HG03095 (cell line): ENCODE results near the gene ASB2.

ENCODE experiments used
- ATAC-seq: cut with Tn5 transposase; IDR thresholded peaks from one replicate; pipeline ENCODE4 v1.9.1; 2021; ENCODE audit warnings: moderate library complexity; ENCODE audit not compliant: unreplicated experiment

The ASB2 gene

DNA sequence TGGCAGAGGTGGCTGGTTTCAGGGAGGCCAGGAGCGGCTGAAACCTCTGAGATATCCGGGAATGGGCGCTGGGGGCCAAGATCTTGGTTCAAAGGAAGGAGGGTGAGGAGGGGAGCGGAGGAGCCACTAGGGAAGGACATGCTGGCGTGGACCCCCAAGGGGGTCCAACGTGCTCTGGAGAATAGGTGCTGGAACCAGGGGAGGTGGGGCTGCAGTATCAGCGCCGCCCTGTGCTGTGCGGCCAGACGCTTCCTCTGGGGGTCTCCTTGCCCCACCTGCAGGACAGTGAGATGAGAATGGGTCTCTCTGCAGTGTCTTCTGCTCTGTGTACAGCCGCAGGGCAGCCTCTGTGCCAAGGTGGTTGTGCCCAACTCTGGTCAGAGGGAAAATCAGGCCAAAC, 46.7 kb downstream of the ASB2 start:
- no peak for ATAC-seq

DNA sequence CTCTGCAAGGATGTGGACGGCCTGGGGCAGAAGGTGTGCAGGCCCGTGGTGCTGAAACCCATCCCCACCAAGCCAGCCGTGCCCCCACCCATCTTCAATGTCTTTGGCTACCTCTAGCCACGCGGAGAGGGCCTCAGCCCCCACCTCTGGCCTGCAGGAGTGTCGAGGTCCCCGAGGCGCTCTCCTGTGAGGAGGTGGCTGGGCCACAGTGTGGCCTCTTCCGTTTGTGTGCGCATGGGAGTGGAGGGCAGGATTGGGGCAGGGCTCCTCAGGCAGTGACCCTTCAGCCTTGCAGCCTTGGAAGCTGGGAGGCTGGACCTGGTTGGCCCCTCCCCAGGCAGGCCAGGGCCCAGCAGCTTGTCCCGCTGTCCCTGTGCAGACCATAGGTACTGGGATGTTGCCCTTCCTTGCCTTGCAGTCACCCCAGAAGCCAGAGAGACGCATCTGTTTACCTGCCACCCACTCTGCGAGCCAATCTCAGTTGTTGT, 47.3 kb downstream of the ASB2 start:
- no peak for ATAC-seq

DNA sequence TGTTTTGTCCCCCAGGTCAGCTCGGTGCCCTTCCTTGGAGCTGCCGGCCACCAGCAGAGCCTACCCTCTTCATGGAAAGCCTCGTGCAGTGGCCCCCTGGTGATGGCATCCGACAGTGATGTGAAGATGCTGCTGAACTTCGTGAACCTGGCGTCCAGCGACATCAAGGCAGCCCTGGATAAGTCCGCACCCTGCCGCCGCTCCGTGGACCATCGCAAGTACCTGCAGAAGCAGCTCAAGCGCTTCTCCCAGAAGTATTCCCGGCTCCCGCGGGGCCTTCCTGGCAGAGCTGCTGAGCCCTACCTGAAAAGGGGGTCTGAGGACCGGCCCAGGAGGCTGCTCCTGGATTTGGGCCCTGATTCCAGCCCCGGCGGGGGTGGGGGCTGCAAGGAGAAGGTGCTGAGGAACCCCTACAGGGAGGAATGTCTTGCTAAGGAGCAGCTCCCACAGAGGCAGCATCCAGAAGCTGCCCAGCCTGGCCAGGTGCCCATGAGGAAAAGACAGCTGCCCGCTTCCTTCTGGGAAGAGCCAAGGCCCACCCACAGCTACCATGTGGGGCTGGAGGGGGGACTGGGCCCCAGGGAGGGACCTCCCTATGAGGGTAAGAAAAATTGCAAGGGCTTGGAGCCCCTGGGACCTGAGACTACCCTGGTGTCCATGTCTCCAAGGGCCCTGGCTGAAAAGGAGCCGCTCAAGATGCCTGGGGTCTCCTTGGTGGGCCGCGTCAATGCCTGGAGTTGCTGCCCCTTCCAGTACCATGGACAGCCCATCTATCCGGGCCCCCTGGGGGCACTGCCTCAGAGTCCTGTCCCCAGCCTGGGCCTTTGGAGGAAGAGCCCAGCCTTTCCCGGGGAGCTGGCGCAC, 48.0 kb downstream of the ASB2 start:
- ATAC-seq = no peak

DNA sequence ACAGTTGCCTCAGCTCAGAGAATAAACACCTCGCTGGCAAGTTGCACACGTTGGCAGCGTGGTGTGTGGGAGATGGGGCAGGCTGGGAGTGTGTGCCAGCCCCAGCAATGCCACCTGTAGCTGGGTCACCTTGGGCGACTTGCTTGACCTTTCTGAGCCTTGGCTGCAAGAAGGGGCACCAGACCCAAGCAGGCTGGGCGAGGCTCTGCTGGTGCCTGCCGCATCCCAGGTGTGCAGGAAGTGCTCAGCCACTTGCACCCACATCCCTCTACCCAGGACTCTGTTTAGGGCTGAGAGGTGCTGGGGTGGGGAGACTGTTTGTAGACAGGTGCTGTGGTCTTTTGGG, 48.6 kb downstream of the ASB2 start:
- no peak for ATAC-seq

DNA sequence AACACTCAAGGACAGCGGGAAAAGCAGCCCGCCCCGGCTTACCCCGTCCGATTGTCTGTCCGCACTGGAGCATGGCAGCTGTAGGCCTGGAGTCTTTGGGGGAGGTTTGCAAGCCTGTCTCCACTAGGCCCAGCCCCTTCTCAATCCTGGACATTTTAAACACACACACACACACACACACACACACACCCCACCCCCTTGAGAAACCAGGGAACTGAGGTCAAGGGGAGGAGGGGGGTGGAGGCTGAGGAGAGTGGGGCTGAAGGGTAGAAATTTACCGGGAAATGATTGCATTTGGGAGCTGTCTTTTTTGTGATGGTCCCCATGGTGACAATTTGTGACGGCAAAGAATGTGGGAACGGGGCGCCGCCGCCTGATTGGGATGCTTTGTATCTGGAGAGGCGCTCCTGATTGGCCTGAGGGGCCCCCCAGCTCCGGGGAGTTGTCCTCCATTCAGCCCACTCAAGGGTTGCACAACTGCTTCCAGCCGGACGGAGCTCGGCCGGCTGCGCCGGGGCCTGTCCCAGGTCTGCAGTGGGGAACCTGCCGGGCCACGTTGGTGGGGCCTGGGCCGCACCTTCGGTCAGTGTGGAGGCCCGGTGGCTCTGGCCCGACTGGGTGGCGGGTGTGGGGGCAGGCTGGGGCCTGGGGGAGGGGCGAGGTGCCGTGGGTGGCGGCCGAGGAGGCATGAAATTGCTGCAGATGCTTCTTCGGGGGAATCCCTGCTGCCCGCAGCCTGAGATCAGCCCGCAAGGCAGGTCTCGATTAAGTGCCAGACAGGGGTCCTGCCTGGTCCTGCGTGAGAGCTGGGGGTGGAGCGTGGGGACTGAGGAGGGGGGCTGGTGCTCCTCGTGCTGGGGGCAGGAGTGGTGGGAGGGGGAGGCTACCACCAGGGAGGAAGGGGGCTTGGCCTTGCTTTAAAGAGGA, 49.2 kb downstream of the ASB2 start, which contains the start of gene FAM181A:
Gene FAM181A, plus strand, starts transcription at position 472 of the 927 bp plus-strand sequence. CDS start 942 bp downstream, outside the sequence.
- ATAC-seq = no peak

DNA sequence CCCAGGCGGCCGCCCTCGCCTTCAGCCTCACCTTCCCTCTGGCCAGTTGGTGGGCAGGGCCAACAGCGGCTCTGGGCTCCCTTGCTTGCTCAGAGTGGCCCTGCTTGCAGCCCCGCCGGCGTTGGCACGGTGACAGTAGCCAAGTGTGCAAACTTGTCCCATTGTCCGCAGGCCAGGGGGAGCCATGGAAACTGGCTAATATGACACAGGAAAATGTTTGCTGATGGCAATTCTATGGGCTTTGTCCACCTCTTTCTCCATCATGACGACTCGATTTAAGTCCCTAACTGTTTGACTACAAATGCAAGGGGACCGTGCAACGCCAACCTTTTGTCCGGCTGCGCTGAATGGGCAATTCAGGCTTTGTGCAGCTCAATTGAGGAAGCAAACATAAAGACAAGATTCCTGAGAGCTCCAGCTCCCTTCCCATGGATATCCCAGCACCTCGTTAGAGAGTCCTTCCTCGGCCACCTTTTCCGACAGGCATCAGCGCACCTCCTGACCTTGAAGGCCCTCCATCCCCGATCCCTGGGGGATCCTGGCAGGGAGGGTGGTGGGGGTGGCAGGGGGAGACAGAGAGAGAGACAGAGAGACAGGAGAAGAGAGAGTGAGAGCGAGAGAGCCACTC, 50.0 kb downstream of the ASB2 start:
- no peak for ATAC-seq

DNA sequence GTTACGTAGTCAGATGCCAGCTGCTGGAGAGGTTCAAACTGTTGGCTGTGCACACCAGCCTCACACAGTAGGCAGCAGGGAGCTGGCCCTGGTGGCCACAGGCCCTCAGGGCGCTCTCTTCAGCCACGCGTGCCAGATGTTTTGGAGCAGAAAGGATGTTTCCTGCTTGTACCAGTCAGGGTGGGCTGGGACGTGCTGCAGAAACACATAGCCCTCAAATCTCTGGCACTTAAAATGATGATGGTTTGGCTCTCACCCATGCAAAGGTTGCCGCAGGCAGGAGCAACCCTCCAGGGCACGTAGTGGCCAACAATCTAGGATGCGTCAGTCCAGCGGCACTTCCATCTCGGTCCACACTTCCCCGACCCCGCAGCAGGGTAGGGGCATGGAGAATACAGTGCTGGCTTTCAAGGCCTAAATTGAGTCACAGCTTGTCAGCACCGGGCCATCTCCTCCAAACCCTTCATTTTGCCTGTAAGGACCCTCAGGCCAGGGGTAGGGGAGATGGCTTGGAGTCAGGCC, 50.9 kb downstream of the ASB2 start:
- no peak for ATAC-seq

DNA sequence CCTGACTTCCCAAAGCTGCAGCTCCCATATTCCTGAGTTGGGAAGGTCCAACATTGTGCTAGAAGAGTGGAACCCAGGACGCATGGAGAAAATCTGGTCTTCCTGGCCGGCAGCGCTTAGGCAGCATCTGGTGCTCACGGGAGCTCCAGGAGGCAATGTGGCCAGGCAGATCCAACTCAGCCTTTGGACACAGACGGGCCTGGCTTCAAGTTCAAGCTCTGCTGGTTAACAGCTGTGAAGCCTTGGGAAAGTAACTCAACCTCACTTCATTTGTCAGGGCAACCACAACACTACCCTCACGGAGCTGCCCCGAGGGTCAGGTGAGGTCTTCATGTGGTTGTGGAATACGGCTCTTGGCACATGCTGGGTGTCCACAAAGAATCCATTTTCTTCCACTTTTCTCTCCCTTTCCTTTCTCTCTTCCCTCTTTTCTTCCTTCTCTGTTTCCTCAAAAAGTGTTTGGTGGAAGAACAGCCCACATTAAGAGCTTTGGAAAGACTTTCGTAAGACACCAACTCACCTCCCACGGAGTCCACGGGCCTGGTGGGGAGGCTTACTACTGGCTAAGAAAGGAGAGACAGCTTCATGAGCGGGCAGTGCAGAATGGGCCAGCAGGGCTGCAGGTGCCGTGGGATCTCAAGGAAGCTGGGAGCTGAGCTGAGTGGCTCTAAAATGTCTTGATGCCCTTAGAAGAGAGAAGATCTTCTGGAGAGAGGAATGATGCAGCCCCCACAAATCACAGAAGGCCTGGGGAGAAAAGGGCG, 51.6 kb downstream of the ASB2 start:
- no peak for ATAC-seq

DNA sequence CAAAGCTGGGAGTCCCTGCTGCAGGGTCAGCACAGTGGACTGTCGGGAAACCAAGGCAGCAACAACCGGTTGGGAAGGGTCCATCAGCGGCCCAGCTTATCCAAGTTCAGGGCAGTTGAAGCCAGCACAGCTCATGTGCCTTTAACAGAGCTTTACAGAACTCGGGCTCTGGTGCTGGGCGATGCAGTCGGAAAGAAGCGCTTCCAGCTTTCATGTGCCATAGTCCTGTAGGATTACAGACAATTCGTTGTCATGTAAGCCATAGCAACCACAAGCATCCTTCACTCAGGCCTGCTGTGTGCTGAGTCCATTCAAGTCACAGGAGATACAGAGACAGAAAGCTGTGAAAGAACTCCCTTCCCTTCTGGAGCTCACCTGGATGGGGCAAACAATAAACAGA, 52.7 kb downstream of the ASB2 start:
- ATAC-seq = no peak

DNA sequence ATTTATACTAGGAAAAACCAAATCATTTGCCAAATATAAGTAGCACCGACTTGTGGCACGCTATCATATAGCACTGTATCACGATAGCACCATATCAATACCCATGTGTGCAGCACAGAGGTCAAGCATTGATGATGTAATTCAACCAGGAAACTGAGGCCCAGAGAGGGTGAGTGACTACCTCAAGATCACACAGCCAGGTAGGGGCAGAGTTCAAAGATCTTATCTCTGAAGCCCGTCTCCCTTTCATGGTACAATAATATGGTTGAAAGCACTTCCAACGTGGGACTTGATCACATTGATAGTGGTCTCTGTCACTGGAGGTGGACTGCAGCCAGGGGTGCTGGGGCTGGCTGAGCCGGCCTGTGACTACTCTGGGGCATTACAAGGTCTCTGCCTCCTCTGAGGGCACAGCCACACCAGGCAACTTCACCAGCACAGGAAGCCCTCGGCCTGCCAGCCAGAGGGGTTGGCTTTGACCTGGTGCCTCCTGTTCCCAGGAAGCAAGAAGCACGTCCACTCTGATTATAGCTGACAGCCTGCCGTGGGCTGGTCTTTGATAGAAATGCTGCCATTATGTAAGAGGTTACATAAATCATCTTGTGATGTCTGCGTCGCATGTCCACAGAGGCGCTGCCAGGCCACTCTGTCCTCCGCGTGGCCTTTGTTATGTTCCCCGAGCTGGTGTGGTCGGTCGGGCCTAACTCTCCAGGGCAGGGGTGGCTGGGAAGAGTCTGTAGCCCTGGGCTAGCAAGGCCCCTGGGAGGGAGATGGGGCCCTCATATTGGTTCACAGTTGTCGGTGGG, 55.2 kb downstream of the ASB2 start:
- ATAC-seq = no peak

DNA sequence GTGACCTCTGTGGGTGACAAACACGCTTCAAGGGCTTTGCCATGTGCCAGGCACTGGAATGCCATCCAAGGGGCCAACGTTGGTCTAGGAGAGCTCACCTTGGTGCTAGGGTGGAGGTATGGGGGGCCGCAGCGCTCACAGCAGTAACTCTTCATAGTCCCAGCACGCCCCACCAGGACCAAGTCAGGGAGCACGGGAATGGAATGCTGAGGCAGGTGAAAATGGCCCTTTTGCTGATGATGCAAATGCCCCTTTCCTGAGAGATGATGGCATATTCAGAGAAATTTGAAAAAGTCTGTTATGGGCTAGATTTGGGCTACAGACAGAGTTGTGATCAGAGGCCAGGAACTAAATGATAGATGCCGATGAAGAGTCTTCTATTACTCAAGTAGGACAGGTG, 59.2 kb downstream of the ASB2 start:
- no peak for ATAC-seq

DNA sequence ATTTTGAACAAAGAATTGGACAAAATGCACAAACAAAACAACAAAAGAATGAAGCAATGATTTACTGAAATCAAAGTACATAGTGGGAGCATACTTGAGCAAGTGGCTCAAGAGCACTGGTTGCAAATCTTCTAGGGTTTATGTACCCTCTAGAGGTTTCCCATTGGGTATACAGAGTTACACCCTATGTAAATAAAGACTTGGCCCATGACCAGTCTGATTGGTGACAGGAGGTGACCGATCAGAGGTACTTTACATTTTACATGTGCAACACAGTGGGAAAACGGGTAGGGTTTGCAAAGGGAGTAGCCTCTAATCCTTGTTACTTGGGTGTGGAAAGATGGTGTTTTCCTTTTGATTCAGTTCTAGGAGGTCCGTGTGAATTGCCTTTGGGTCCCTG, 59.9 kb downstream of the ASB2 start:
- ATAC-seq = no peak

DNA sequence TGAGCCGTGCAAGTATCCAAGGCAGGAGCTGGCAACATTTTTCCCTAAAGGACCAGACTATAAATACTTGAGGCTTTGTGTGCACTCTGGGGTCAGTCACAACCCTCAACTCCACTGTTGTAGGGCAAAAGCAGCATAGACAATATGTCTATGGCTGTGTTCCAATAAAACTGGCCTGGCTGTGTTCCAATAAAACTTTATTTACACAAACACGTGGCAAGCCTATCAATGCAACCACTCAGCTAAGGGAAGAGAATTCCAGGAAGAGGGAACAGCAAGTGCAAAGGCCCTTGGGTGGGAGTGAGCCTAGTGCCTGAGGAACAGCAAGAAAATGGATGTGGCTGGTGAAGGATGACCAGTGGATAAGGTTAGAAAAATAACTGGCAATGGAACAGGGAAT, 60.6 kb downstream of the ASB2 start:
- no peak for ATAC-seq

DNA sequence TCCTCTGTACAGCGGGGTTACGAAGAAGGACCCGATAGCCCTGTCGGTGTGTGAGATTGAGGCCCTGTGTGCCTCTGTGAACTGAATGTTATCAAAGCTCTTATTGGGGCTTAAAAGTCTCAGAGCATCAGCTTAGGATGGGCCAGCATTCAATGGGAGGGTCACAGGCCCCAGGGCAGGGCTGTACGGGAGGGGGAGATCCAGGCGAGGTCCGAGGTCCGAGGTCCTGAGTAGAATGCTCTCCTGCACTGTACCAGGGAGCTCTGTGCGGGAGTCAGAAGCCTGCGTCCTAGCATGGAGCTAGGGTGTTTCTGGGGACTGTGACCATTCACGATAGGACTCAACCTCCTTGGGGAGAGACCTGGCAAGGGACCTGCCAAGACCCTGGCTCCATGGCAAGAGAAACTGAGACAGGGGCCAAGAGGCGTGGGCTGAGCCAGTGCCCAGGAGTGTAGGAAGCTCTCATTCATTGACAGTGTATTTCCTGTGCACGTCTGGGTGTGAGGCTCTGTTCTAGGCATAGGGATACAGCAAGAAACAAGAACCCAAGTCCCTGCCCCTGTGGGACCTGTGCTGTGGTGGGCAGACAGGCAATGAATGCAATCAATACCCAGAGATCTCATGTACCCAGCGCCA, 61.2 kb downstream of the ASB2 start:
- no peak for ATAC-seq

DNA sequence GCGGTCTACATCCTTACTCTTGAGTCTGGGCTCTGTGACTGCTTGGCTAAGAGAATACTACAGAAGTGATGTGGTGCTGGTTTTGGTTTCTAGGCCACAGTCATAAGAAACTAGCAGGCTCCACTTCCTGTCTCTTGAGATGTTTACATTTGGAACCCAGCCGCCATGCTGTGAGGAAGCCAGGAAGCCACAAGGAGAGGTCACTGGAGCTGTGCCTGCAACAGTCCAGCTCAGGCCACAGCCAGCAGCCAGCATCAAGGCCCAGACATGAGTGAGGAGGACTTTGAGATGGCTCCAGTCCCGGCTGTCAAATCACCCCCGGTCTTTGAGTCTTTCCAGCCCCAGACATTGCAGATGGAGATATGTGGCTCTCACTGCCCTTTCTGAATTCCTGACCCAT, 62.1 kb downstream of the ASB2 start:
- ATAC-seq = no peak

DNA sequence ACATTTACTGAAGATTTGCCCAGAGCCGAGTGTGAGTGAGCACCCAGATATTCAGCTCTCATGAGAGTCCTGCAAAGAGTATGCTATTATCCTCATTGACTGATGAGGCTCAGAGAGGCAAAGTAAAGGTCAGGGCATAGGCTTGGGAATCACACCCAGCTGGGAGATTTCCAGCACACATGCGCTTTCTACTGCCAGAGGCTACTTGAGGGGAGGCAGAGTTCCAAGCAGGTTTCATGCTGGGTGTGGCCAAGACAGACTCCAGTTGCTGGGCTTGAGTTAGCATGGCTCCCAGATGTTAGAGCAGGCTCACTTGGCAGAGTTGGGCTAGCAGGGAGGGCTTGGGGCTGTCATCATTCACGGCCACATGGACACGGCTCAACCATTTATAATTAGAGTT, 63.6 kb downstream of the ASB2 start:
- ATAC-seq = no peak

DNA sequence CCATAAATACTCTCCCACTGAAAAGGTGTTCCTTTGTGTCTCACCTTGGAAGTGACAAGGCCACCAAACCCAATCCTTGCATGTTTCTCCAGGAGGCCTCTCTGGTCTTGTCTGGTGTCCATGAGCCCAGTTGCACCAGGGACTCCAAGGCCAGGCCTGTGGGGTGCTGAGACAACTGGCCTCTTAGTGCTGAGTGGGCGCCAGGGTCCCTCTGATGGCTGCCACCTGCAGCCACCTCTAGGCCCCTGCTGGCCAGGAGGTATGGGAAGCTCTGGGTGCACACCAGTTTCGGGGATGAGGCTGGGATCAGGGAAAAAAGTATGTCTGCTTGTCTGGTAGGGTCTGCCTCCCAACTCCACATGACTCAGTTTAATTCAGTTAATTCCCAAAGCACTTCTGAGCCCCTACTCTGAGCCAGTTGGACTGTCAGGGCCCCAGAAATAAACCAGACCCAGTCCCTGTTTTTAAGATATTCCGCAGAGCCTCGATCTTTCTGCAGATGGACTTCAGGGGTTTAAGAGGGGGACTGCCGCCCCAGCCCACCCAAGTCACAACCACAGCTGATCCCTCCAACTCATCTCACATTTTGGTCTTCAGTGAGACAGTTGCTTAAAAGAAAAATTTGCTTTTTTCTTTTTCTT, 64.3 kb downstream of the ASB2 start:
- ATAC-seq = no peak

DNA sequence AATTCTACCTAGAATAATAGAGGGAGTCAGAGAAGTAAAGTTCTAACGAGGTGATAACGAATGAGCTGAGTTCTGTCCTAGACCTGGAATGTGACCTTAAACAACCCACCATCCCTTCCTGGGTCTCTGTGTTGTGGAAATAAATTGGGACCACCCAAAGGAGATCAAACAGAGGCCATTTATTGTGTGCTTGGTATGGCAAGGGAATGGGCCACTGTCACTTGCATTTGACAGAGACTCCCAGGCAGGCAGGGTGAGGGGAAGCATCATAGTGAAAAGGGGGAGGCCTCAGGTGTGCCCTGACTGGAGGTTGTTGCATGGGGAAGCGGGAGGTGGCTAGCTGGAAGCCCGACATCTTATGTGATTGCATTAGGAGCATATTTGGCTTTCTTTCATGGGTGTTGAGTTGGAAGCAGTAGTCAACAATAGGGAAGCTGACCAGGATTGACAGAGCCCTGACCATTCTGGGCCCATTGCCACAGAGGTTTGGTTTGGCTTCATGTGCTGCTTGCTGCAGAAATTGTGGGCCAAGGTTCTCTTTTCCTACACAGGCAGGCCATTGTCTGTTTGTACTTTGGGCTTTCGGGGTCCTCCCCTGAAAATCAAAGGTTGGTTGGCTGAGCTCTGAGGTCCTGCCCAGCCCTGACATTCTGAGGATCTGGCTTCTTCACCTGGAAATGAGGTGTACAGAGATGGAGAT, 66.8 kb downstream of the ASB2 start:
- no peak for ATAC-seq
